Esophagus (tissue), 2 donors: ENCODE measurements around the gene LHFPL4. TPM values are rescaled to one million over a fixed set of nuclear protein-coding genes. Genes with fewer than 3 reads are reported as not detected.
"Not testable (repeated sequence)": the region's sequence is repeated elsewhere in the genome, so short reads cannot be mapped to it uniquely, and the experiment has no call there.

Experiments used
- H3K27ac ChIP-seq, 2 donors: one replicate each; pipeline ENCODE4 v1.5.1; 2013; ENCODE audit warnings: low read depth in 2 of 2, mild to moderate bottlenecking in 2 of 2, inconsistent platforms in 1 of 2, low read length in 1 of 2, moderate library complexity in 1 of 2
- H3K27me3 ChIP-seq, 2 donors: one replicate each; pipeline ENCODE4 v1.6.1; 2013; ENCODE audit warnings: low read length in 2 of 2, control low read depth in 1 of 2, mild to moderate bottlenecking in 1 of 2; ENCODE audit not compliant: insufficient read depth in 2 of 2, control insufficient read depth in 1 of 2
- H3K36me3 ChIP-seq, 2 donors: one replicate each; pipeline ENCODE4 v1.6.1; 2013; ENCODE audit warnings: low read length in 1 of 2; ENCODE audit not compliant: control insufficient read depth in 2 of 2, insufficient read depth in 2 of 2
- H3K4me1 ChIP-seq, 2 donors: one replicate each; pipeline ENCODE4 v1.6.1; 2013; ENCODE audit warnings: low read length in 1 of 2; ENCODE audit not compliant: control insufficient read depth in 2 of 2, insufficient read depth in 2 of 2
- H3K4me3 ChIP-seq, 2 donors: one replicate each; pipeline ENCODE4 v1.5.1; 2013; ENCODE audit warnings: low read length in 2 of 2, mild to moderate bottlenecking in 2 of 2, low read depth in 1 of 2, moderate library complexity in 1 of 2
- H3K9me3 ChIP-seq, 2 donors: one replicate each; pipeline ENCODE4 v1.6.1; 2013; ENCODE audit warnings: mild to moderate bottlenecking in 2 of 2, low read depth in 1 of 2, low read length in 1 of 2, moderate library complexity in 1 of 2; ENCODE audit not compliant: control insufficient read depth in 2 of 2, insufficient read depth in 1 of 2
- WGBS, 2 donors: extraction: QIAGEN DNeasy Blood & Tissue Kit; methylation state at CpG; one replicate each; pipeline ENCODE4 v1.1.7; 2013; 5-methylcytosine and 5-hydroxymethylcytosine counted together
- polyA plus RNA-seq, 2 donors: library from polyadenylated mRNA; stranded (reverse); fragments of 200-250 nt; gene quantifications; one replicate each; pipeline ENCODE4 v1.2.3, GENCODE V29; 2013
- donor health status: healthy with polysubstance abuse.
- donor health status: Bipolar disorder and iron deficiency.

The LHFPL4 gene
- polyA plus RNA-seq, 2 donors, result 0.02 TPM; not detected in 1

DNA sequence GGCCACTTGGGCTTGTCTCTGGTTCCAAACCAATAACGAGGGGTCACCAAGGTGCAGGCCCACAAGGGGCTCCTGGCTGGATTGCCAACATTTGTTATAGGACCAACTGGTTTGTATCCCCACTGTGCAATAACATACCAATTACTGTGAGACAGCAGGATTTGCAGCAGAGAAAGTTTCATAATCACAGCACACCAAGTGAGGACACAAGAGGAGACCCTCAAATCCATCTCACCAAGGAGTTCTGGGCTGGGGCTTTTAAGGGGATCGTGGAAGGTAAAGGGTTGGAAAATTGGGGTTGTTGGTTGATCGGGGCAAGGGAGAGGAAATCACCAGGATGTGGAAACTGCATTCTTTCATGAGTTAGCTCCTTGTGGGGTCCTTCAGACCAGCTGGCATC lies 29.7 kb upstream of the LHFPL4 start:
- no peak overlapping the region for H3K4me3 ChIP-seq
- peaks cover 4% of the 10 kb centered on the region in 2 donors for H3K9me3 ChIP-seq
- no peak overlapping the region for H3K27ac ChIP-seq
- 80 to 86% methylated on average over 3 of the region's 3 CpGs for WGBS, 2 donors
- H3K36me3 ChIP-seq, result no peaks in the 10 kb centered on the region
- H3K27me3 ChIP-seq, result no peaks in the 10 kb centered on the region
- H3K4me1 ChIP-seq, result no peaks in the 10 kb centered on the region

DNA sequence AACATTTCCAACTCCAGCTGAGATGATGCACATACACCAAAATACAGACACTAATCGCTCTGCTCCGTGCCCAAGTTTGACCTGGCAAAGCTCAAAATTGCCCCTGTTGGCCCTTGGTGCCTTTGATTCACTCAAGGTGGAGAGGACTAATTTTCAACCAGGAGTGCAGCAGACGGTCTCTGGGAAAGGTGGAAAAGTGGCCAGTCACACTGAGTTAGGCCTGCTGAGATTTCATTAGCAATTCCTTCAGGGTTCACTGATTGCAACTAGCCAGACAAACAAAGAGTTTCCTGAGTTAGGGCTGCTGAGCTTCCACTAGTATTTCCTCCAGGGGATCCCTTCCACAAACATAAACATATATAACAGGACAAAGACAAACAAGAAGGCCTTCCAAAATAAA lies 28.7 kb upstream of the LHFPL4 start:
- Histone ChIP-seq H3K27ac (no peak overlapping the region), H3K27me3 (no peaks in the 10 kb centered on the region), H3K4me1 (no peaks in the 10 kb centered on the region), H3K4me3 (no peak overlapping the region), H3K9me3 (peaks cover 4% of the 10 kb centered on the region in 2 donors), H3K36me3 (no peaks in the 10 kb centered on the region)
- 59 to 75% methylated on average over 3 of the region's 3 CpGs for WGBS, 2 donors

DNA sequence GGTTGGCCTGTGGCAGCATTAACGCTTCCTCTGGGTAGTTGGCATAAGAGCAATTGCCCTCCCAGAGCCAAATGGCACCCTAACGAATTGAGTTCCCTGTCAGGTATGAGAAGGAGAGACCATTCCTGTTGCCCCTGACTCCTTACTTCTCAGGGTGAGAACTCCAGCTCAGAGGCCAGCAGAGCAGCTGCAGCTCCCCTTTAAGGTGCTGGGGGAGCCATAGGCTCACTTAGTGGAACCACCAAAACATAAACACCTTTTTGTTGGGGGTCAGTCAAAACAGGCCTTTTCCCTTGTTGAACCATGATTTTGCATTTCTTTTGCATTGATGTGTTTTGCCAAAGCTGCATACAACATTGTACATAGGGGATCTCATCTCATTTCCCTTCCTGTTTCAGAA lies 28.1 kb upstream of the LHFPL4 start:
- Histone ChIP-seq H3K27me3 (no peaks in the 10 kb centered on the region), H3K36me3 (no peaks in the 10 kb centered on the region), H3K4me1 (no peaks in the 10 kb centered on the region), H3K27ac (no peak overlapping the region), H3K4me3 (no peak overlapping the region), H3K9me3 (peaks cover 4% of the 10 kb centered on the region in 2 donors)
- WGBS, 2 donors, result 57 to 60% methylated on average over 2 of the region's 2 CpGs

GRCh38 chr3:9569054-9569453 lies 15.4 kb upstream of the LHFPL4 start:
- no peaks in the 10 kb centered on the region for H3K4me1 ChIP-seq
- no peaks in the 10 kb centered on the region for H3K9me3 ChIP-seq
- H3K27ac ChIP-seq, result no peak overlapping the region
- H3K27me3 ChIP-seq, result peaks cover 0 to 2% of the 10 kb centered on the region in 2 donors
- no peak overlapping the region for H3K4me3 ChIP-seq
- WGBS, 2 donors, result 89 to 95% methylated on average over 1 of the region's 1 CpG
- no peaks in the 10 kb centered on the region for H3K36me3 ChIP-seq

GRCh38 chr3:9565316-9565715 lies 11.7 kb upstream of the LHFPL4 start:
- Histone ChIP-seq H3K36me3 (no peaks in the 10 kb centered on the region), H3K4me1 (no peaks in the 10 kb centered on the region), H3K9me3 (no peaks in the 10 kb centered on the region), H3K27me3 (no peaks in the 10 kb centered on the region), H3K4me3 (no peak overlapping the region), H3K27ac (no peak overlapping the region)
- 91 to 93% methylated on average over 2 of the region's 2 CpGs for WGBS, 2 donors

DNA sequence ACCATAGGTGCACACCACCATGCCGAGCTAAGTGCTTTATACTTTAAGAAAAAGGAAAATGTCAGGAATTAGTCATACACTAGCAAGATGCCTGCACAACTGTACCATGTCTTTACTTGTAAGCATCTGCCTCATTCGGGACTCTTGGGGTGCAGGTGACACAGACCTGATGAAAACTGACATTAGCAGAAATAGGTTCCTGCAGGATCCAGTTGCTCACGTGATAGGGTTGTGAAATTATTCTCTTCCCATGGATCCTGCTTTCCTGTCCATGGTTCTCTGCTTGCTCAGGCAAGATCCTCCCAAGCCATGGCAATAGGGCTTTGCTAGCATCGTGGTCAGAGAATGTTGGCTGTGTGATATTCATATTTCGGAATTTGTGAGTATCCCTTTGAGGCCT lies 10.2 kb upstream of the LHFPL4 start:
- Histone ChIP-seq H3K9me3 (no peaks in the 10 kb centered on the region), H3K27ac (no peak overlapping the region), H3K4me1 (no peaks in the 10 kb centered on the region), H3K36me3 (no peaks in the 10 kb centered on the region), H3K27me3 (no peaks in the 10 kb centered on the region), H3K4me3 (no peak overlapping the region)
- 75 to 79% methylated on average over 5 of the region's 5 CpGs for WGBS, 2 donors

GRCh38 chr3:9560056-9560455 lies 6.4 kb upstream of the LHFPL4 start:
- H3K27me3 ChIP-seq, H3K27ac ChIP-seq, H3K4me3 ChIP-seq, H3K4me1 ChIP-seq, H3K9me3 ChIP-seq, H3K36me3 ChIP-seq: not testable (repeated sequence)
- 96 to 98% methylated on average over 17 to 24 of the region's 24 CpGs for WGBS, 2 donors

GRCh38 chr3:9553948-9554513 lies 409 bp upstream of the LHFPL4 start:
- 28 to 31% methylated on average over 12 of the region's 12 CpGs for WGBS, 2 donors

DNA sequence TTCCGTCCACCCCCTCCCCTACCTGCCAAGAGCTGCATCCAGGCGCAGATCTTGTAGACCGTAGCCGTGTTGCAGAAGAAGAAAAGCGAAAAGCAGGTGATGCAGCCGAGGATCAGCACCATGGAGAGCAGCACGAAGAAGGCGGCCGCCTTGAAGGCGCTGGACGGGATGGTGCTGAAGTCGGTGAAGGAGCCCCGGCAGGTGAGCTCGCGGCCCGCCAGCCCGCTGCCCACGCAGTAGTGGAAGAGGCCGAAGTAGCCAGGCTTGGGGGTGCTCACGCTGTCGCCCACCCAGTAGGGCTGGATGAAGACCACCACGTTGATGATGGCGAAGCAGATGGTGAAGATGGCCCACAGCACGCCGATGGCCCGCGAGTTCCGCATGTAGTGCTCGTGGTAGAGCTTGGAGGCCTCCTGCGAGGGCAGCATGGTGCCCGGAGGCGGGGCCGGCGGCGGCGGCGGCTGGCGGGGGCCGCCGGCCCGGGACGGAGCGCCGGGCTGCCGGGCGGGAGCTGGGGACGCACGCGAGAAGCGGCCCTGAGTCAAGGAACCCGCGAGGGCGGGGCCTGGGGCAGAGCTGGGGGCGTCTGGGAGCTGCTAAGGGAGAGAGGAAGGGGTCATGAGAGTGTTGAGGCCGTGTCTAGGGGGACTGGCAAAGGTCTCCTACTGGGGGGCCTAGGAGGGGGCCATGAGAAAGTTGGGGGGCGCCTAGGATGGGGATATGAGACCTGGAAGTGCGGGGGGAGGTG lies 1.2 kb downstream of the LHFPL4 start:
- WGBS, 2 donors, result 14 to 16% methylated on average over 57 of the region's 57 CpGs
- no peaks in the 10 kb centered on the region for H3K27me3 ChIP-seq

More at GRCh38 chr3:9553948-9554513, 409 bp upstream of the LHFPL4 start:
- Histone ChIP-seq H3K27ac (no peak overlapping the region), H3K4me3 (no peak overlapping the region), H3K36me3 (no peaks in the 10 kb centered on the region), H3K27me3 (no peaks in the 10 kb centered on the region), H3K9me3 (peaks cover 5% of the 10 kb centered on the region in 2 donors), H3K4me1 (no peaks in the 10 kb centered on the region)

GRCh38 chr3:9550999-9551398 lies 2.6 kb downstream of the LHFPL4 start:
- H3K36me3 ChIP-seq, result no peaks in the 10 kb centered on the region
- peaks cover 5% of the 10 kb centered on the region in 2 donors for H3K9me3 ChIP-seq
- no peaks in the 10 kb centered on the region for H3K4me1 ChIP-seq
- no peaks in the 10 kb centered on the region for H3K27me3 ChIP-seq
- no peak overlapping the region for H3K4me3 ChIP-seq
- WGBS, 2 donors, result 84 to 92% methylated on average over 1 of the region's 1 CpG
- no peak overlapping the region for H3K27ac ChIP-seq

More for the DNA sequence above, 1.2 kb downstream of the LHFPL4 start:
- no peaks in the 10 kb centered on the region for H3K4me1 ChIP-seq
- peaks cover 5% of the 10 kb centered on the region in 2 donors for H3K9me3 ChIP-seq
- no peak overlapping the region for H3K27ac ChIP-seq
- no peaks in the 10 kb centered on the region for H3K36me3 ChIP-seq
- no peak overlapping the region for H3K4me3 ChIP-seq
